Kidney glomerular epithelial cell (primary cell): ENCODE results near the gene PEX7.
"Not testable (repeated sequence)": the region's sequence is repeated elsewhere in the genome, so short reads cannot be mapped to it uniquely, and the experiment has no call there.

Experiments
- DNase-seq: peaks from one replicate; lab custom pipeline; 2025; lab: John Stamatoyannopoulos, UW

The PEX7 gene

DNA sequence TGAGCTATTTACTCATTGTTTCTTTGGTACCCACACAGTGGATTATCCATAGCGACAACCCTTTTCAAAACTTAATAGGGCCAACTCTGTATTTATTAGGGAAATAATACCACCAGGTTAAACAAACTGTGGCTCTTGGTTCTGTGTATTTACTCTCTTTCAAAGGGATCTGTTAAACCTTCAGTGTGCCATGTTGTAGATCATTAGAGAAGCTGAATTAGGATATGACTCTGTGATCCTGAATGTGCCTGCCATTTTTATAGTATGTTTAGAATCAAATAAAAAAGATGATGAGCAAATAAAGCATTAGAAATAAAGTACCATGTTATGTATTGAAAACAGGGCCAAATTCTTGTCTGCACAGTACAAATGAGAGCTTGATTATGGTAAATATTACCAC lies 74.7 kb downstream of the PEX7 start:
- DNase-seq, result no peak

DNA sequence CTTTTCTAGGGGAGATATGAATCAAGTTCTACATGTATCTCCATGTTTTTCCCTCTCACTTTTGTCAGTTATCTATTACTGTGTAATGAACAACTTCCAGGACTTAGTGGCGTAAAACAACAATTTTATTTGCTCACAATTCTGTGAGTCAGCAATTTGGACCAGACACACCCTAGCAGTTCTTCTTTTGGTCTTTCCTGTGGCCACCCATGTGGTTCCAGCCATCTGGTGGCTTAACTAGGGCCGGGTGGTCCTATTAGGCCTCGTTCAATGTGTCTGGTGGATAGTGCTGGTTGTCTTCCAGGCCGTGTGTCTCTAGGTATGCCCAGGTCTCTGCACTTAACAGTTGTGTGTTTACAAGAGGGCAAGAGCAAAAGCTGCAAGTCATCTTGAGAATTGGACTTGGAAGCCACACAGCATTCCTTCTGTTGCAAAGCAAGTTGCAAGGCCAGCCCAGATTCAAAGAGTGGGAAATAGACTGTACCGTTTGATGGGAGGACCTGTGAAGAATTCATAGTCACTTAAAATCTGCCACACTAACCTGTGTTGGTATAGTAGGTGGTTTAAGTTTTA lies 78.9 kb downstream of the PEX7 start:
- no peak for DNase-seq

DNA sequence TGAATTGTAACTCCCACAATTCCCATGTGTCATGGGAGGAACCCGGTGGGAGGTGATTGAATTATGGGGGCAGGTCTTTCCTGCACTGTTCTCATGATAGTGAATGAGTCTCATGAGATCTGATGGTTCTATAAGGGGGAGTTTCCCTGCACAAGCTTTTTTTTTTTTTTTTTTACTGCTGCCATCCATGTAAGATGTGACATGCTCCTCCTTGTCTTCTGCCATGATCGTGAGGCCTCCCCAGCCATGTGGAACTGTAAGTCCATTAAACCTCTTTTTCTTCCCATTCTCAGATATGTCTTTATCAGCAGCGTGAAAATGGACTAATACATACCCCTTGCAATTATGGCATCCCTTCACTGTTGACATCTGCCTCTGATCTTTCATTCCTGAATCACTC lies 82.1 kb downstream of the PEX7 start:
- not testable (repeated sequence) for DNase-seq

- DNase-seq, result no peak
These were observed 92.6 kb downstream of the PEX7 start for GRCh38 chr6:136914947-136915346.

- DNase-seq, result no peak
These were observed 96.3 kb downstream of the PEX7 start for GRCh38 chr6:136918706-136919105.

- no peak for DNase-seq
These were observed 97.8 kb downstream of the PEX7 start for GRCh38 chr6:136920216-136920615.

DNA sequence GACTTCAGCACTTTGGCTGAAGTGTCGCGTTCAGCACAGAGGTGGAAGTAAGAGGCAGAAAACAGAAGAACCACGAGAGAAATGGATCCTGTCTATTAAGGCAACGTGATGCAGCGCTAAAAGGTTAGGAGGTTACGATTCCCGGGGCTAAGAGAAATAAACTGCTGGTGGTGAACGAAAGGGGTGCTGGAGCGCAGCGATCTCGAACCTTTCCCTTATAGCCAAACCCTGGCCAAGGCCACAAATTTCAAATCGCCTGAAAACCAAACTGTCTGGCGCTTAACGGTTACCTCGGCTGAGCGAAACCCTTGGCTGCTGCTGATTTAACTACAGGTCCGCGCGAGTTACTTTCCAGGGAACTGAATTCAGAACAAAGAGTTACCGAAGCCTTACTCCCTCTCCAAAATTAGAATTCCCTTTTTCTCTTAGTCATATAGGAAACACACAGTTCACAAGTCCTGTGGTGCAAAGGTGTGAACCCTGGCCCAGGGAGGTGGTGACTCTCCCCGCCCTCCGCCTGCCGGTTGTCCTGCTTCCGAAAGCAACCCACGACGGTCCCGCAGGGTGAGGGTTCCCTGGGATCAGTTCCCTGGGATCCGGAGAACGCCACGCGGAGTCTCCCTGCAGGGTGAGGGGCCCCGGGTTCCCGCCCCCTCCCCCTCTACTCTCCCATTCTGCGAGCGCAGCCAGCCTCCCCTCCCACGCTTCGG lies 98.4 kb downstream of the PEX7 start:
- DNase-seq, result no peak

DNA sequence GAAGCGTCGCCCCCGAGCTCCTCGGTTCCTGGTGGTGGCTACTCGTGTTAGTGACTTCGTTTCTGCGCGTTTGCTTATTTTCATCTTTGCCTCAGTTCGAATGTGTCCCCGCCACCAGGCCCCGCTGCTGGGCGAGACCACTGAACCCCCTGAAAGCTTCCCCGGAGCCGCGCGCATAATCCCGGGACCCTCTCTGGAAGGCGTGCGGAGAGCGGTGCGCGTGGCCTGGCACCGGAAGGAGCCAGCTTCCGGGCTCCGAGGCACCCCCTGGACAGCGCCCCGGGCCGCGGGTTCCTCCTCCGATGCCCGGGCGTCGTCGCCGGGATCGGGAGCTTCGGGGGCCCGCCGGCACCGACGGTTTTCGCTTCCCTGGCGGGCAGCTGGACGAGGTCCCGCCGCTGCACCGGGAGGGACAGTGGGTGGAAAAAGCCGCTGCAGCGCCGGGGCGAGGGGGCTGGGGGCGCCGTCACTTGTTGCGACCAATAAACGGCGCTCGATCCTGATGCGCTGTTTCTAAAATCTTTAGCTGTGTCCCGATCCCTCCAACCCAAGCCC lies 99.1 kb downstream of the PEX7 start:
- DNase-seq, result no peak

DNA sequence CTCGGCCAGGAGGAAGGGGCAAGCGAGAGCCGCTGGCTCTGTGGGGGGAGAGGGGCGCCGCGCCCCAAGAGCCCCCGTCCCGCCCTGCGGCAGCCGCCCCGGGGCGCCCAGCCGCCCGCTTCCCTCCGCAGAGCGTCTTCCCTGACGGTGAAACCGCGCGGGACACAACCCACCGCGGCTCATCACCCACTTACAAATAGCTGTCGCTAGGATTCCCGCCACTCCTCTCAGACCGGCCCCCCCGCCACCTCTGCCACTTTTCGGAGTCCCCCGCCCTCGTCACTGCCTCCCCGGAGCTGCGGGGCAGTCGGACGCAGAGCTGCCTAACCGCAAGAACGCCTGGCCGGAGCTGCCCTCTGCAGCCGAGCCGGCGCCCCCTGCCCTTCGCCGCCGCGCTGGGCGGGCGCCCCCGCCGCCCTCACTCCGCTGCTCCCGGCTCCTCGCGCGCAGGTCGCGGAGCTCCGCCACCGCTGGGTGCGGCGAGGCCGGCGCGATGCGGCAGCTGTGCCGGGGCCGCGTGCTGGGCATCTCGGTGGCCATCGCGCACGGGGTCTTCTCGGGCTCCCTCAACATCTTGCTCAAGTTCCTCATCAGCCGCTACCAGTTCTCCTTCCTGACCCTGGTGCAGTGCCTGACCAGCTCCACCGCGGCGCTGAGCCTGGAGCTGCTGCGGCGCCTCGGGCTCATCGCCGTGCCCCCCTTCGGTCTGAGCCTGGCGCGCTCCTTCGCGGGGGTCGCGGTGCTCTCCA lies 99.7 kb downstream of the PEX7 start, which contains the start of gene SLC35D3:
SLC35D3 (plus strand) TSS at position 366 of the 749 bp plus-strand sequence; CDS start at position 494, 128 bp downstream.
- no peak for DNase-seq

DNA sequence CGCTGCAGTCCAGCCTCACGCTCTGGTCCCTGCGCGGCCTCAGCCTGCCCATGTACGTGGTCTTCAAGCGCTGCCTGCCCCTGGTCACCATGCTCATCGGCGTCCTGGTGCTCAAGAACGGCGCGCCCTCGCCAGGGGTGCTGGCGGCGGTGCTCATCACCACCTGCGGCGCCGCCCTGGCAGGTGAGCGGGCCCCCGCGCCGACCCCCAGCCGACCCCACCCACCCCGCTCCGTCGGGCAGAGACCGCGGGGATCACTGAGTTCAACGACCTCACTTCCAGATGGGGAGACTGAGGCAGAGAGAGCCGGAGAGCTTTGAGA lies 100.3 kb downstream of the PEX7 start:
- no peak for DNase-seq

DNA sequence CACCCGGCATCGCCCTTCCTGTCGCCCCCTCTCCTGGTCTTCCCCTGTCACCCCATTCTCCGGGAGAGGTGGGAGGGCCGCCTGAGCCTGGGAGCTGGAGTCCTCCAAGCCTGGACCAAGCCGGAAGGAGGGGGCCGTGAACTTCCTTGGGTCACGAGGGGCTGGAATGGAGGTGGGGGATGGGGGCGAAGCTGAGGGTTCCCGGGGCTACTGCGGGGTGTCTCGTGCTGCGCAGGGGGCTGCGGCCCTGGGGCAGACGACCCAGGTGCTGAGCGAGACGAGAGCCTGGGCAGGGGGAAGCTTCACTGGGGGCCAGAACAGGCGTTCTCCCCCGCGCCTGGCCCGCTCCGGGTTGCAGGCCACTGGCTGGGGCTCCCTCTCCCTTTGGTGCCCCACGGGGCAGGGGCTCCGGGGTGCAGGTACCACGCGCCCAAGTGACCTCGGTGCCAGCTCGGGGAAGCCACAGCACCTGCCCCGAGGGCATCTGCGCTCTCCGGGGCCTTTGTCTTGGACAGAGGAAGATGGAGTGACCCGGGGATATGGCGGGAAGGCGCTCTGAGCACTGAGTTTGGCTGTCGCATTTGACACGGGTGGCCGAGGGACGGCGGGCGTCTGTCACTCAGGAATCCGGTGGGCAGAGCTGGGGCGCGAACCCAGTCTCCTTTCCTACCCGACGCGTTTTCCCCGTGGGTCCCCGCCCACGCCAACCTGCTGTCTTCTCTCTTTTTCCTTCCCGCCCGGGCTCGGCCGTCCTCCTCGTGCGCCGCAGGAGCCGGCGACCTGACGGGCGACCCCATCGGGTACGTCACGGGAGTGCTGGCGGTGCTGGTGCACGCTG lies 100.9 kb downstream of the PEX7 start:
- no peak for DNase-seq

DNA sequence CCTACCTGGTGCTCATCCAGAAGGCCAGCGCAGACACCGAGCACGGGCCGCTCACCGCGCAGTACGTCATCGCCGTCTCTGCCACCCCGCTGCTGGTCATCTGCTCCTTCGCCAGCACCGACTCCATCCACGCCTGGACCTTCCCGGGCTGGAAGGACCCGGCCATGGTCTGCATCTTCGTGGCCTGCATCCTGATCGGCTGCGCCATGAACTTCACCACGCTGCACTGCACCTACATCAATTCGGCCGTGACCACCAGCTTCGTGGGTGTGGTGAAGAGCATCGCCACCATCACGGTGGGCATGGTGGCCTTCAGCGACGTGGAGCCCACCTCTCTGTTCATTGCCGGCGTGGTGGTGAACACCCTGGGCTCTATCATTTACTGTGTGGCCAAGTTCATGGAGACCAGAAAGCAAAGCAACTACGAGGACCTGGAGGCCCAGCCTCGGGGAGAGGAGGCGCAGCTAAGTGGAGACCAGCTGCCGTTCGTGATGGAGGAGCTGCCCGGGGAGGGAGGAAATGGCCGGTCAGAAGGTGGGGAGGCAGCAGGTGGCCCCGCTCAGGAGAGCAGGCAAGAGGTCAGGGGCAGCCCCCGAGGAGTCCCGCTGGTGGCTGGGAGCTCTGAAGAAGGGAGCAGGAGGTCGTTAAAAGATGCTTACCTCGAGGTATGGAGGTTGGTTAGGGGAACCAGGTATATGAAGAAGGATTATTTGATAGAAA lies 101.7 kb downstream of the PEX7 start:
- DNase-seq, result no peak

GRCh38 chr6:136926383-136926782 lies 104.0 kb downstream of the PEX7 start:
- no peak for DNase-seq

DNA sequence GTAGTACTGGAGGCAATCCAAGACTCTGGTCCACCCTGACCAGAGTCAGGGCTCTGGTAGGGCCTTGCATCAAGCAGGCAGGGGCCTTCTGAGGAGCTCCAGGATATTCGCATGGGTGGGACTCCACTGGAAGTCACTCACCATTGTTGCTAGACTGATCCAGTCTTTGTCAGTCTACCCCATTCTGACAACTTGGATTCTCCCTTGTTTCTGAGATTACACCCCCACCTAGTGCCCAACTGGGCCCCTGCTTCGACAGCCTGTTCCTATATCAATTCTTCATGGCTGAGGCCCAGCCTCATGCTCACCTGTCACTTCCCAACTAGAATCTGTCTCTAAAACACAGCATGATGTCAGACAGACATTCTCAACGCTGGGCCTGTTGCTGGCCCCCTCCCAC lies 104.9 kb downstream of the PEX7 start:
- no peak for DNase-seq

DNA sequence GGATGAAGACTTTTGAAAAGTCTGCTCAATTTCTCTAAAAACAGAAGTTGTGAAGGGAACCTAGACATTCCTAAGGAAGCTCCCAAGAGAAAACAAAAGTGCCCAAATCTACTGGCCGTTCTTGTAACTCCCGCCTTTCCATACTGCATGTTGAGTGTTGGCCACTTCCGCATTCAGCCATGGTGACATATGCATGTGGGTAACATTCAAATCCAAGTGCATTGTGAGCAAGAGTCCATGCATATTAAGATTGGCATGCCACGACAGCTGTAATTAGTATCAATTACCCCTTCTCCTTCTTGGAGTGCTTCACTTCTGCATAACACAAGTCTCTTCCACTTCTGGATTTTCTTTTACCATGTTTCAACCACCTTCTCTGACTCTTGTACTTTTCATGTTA lies 108.1 kb downstream of the PEX7 start:
- DNase-seq, result no peak

DNA sequence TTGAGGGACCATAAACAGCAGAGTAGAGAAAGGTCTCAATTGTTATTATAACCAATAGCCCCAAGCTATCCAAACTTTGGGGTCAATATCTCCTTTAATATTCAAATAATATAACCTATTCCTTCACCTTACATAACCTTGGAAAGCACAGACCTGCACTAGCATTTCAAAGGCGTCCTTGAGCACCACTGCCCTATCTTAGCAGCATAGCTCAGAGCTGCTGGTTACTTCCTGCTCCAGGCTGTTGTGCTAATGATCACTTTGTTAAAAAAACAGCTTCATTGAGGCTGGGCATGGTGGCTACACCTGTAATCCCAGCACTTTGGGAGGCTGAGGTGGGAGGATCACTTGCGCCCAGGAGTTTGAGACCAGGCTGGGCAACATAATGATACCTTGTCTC lies 110.2 kb downstream of the PEX7 start:
- no peak for DNase-seq

- DNase-seq, result no peak
These were observed 122.7 kb downstream of the PEX7 start for GRCh38 chr6:136945072-136945471.

DNA sequence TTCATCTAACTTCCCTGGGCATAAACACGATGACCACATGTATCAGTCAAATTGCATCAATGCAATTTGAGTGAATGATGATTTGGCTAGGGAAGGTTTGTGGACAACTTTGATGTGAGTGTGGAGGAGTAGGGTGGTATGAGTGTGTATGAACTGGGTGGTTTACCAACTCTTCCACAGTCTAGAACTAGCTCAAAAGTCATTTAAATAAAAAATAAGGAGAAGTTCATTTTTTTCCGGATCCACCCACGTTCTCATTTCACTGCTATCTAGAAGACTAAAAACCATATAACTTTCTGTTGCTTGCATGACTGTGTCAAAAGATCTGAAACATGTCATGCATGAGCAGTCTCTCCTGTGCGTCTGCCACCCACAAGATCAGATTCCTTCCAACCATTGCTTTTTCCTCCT lies 123.3 kb downstream of the PEX7 start:
- peak; percentile 28 for DNase-seq

DNA sequence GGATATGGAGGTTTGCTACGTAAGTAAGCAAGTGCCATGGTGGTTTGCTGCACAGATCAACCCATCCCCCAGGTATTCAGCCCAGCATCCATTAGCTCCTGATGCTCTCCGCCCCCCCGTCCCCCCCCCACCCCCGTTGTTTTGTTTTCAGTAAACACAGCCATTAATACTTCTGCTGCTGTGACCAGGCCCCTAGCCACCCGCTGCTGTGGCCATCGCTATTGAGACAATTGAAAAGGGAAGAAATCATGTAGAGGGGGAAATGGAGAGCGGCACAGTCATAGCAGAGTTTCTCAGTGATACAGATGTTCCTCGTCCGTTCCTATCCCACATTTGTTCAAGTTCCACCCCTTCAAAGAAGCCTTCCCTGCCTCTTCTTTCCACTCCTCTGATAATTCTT lies 124.6 kb downstream of the PEX7 start:
- DNase-seq, result no peak

- DNase-seq, result not testable (repeated sequence)
These were observed 127.6 kb downstream of the PEX7 start for GRCh38 chr6:136949957-136950356.

DNA sequence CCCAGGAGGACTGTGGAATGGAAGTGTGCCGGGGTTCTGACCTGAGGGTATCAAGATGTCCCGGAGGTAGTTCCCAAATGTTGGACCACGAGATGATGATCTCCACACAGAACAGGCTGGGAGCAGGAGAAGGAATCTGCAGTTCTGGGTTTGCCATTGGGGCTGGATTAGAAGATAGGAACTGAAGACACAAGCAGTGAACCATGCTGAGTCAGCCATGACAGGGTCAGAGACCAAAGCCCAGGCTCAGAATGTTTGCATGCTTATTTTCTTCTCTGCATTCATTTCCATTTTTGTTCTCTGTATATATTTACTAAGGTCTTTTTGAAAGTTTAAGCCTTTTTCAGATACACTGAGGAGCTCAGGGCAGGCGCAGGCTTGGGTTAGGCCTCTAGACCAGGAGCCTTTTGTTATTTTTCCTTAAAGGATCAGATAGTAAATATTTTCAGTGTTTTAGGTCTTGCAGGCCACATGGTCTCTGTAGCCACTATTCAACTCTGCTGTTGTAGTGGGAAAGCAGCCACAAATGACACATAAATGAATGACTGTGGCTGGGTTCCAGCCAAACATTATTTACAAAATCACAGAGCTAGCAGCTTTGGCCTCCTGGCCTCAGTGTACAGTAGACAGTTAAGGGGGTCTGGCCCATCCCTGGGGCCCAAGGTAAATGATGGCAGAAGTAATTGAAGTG lies 128.2 kb downstream of the PEX7 start:
- no peak for DNase-seq
